Mammary epithelial cell (primary cell): ENCODE data around the gene SH3BP2.

Experiments used
- EZH2 ChIP-seq: IDR thresholded peaks from 2 replicates; pipeline ENCODE4 v1.6.1; 2012; ENCODE audit warnings: low read length, inconsistent platforms, borderline replicate concordance
- TF ChIP-seq, protein P1 (sequence below), 2 donors: IDR thresholded peaks in 1 of 2; conservative IDR thresholded peaks in 1 of 2; 2 replicates each; pipeline ENCODE4 v1.5.1; 2011 to 2012; ENCODE audit warnings: inconsistent platforms in 2 of 2, low read length in 2 of 2, mild to moderate bottlenecking in 2 of 2, control low read depth in 1 of 2, low read depth in 1 of 2; ENCODE audit not compliant: insufficient read depth in 1 of 2; ENCODE audit errors: extremely low read depth in 1 of 2

DNA sequence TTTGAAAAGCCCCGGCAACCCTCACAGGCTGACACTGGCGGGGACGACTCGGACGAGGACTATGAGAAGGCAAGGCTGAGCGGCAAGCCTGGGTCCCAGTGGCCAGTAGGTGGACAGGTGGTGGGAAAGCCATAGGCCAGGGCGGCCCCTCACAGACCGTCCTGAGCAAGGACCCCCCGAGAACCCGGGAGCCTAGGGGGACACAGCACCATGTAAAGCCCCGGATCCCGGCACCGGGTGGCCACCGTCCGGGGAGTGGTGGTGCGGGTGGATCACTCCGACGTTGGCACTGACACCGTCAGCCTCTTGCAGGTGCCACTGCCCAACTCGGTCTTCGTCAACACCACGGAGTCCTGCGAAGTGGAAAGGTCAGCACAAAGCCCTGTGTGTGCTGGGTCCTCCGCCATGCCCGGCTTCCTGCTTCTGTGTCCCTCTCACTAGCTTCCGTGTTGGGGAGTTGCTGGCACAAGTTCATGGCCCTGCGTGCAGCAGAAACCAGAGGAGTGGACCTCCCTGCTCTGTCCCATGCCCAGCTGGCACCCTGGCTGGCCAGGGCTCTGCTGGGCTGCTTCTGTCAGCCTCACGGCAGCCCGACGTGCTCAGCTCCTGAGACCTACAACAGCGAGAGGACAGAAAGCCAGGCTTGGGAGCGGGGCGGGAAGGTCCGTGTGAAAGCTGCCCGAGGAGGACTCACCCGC, 38.9 kb downstream of the SH3BP2 start:
- TF ChIP-seq, protein P1, sequence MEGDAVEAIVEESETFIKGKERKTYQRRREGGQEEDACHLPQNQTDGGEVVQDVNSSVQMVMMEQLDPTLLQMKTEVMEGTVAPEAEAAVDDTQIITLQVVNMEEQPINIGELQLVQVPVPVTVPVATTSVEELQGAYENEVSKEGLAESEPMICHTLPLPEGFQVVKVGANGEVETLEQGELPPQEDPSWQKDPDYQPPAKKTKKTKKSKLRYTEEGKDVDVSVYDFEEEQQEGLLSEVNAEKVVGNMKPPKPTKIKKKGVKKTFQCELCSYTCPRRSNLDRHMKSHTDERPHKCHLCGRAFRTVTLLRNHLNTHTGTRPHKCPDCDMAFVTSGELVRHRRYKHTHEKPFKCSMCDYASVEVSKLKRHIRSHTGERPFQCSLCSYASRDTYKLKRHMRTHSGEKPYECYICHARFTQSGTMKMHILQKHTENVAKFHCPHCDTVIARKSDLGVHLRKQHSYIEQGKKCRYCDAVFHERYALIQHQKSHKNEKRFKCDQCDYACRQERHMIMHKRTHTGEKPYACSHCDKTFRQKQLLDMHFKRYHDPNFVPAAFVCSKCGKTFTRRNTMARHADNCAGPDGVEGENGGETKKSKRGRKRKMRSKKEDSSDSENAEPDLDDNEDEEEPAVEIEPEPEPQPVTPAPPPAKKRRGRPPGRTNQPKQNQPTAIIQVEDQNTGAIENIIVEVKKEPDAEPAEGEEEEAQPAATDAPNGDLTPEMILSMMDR (conservative IDR thresholded peaks at IDR 0.05 in 1 of 2, IDR thresholded peaks at IDR 0.05 in 1 of 2; ENCODE audit: extremely low read depth in 1 of 2, insufficient read depth in 1 of 2, low read depth in 1 of 2, low read length in 2 of 2): no peak
- no peak for TF ChIP-seq EZH2
